ENCODE measurements around the gene CDKAL1. TPM values are rescaled to one million over a fixed set of nuclear protein-coding genes. Genes with fewer than 3 reads are reported as not detected.

The CDKAL1 gene
- total and polyA plus RNA-seq, 2 donors (not counting 3 experiments of a cell fraction or from before 2014, with no cell fraction given): 6.1 to 20.5 TPM

DNA sequence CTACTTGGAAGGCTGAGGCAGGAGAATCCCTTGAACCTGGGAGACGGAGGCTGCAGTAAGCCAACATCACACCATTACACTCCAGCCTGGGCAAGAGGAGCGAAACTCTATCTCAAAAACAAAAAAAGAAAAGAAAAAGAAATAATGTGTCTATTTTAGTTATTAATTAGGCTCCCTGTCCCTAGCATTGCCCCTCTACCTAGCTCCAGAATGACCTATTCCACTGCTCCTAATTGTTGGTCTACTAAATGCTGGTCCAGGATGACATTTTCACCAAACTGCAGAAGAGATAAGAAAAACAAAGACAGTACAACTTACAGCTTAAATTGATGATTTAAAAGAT lies 629.6 kb downstream of the CDKAL1 start:
- no peaks in the 10 kb centered on the region for H4K20me1 ChIP-seq (replicated peaks; ENCODE audit: control insufficient read depth, extremely low read depth, insufficient read depth, low read length)
- no peak overlapping the region for H3K4me3 ChIP-seq (replicated peaks in 1 of 3; ENCODE audit: insufficient read depth in 1 of 3, low read depth in 1 of 3, low read length in 3 of 3)
- BruUV-seq (replicated peaks): no TSS peak
- intact Hi-C loops (cut with micrococcal nuclease): no loop called here
- no peaks in the 10 kb centered on the region for H3K79me2 ChIP-seq (ENCODE audit: control insufficient read depth, insufficient read depth, low read length)
- no peaks in the 10 kb centered on the region for H3K9me1 ChIP-seq (replicated peaks; ENCODE audit: control insufficient read depth, extremely low read depth, insufficient read depth, low read length)
- H3K4me1 ChIP-seq (ENCODE audit: control insufficient read depth, extremely low read depth, insufficient read depth, low read length): peaks cover 9% of the 10 kb centered on the region
- H3K9me3 ChIP-seq (replicated peaks; ENCODE audit: control insufficient read depth, insufficient read depth, low read length): no peaks in the 10 kb centered on the region
- no peaks in the 10 kb centered on the region for H3K27me3 ChIP-seq (ENCODE audit: control insufficient read depth in 2 of 2, insufficient read depth in 2 of 2, low read length in 2 of 2)
- no peak overlapping the region for H3K9ac ChIP-seq (replicated peaks; ENCODE audit: extremely low read depth, insufficient read depth, low read length)
- TF ChIP-seq POLR2A (IDR thresholded peaks at IDR 0.05; ENCODE audit: low read depth, low read length): no peak
- no peak for TF ChIP-seq MAX (IDR thresholded peaks at IDR 0.05; ENCODE audit: insufficient read depth, insufficient read length)
- TF ChIP-seq FOS (IDR thresholded peaks at IDR 0.05; ENCODE audit: borderline replicate concordance, insufficient read depth, low read length): no peak
- TF ChIP-seq MYC (IDR thresholded peaks at IDR 0.05; ENCODE audit: low read depth, low read length): no peak
- no peak for TF ChIP-seq GATA2 (IDR thresholded peaks at IDR 0.05; ENCODE audit: insufficient read depth, insufficient read length, low read depth, low read length)
- no peak for TF ChIP-seq POLR2AphosphoS5 (IDR thresholded peaks at IDR 0.05; ENCODE audit: insufficient read depth, low read depth, low read length)
- TF ChIP-seq JUN (IDR thresholded peaks at IDR 0.05; ENCODE audit: borderline replicate concordance, insufficient read depth, insufficient read length, low read depth): no peak
- no peak for TF ChIP-seq EZH2 (IDR thresholded peaks at IDR 0.05; ENCODE audit: borderline replicate concordance, low read depth, low read length, severe bottlenecking)
- no peak for TF ChIP-seq CTCF (IDR thresholded peaks at IDR 0.05; ENCODE audit: extremely low read depth in 1 of 2, insufficient read depth in 1 of 2, low read depth in 1 of 2, low read length in 2 of 2)
- no peak for FAIRE-seq
- POLR2A ChIA-PET: no interaction called here
- dilution Hi-C loops (cut with MboI; ENCODE audit: extremely low pct_ligation_motif_present, low sequenced_read_pairs): no loop called here
- H3K4me2 ChIP-seq (ENCODE audit: insufficient read depth, low read length): no peak overlapping the region
- no peak overlapping the region for H3K27ac ChIP-seq (ENCODE audit: insufficient read depth, low read depth, low read length)
- CTCF ChIA-PET: no interaction called here
- no peaks in the 10 kb centered on the region for H3K36me3 ChIP-seq (ENCODE audit: control insufficient read depth in 2 of 2, extremely low read depth in 1 of 2, insufficient read depth in 2 of 2, low read length in 2 of 2)
- no peak overlapping the region for H2AFZ ChIP-seq (ENCODE audit: low read depth, low read length)
- no peak for DNase-seq (ENCODE audit: low read depth, low spot score)
